ENCODE results near the gene ZNF438.

ZNF438 gene

DNA sequence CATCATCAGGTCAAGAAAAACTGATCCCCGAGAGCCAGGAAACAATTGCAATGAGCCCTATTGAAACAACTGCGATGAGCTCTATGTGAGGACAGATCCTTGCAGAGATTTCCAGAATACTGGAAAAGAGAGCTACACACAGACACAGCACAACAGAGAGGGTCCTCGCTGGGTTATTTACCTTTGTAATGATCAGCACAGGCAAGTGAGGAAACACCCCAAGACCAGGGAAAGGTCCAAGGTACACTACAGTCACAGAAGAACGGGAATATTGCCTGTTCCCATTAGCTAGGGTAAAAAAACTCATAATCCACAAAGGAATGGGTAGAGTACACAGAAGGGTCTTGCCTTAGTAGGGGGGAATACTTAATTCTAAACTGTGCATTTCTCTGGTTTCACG lies 152.7 kb downstream of the ZNF438 start:
- no peak overlapping the region for H3K4me2 ChIP-seq
- H2AFZ ChIP-seq (ENCODE audit: low read depth), result no peak overlapping the region
- H3K27ac ChIP-seq, result no peak overlapping the region
- H3K36me3 ChIP-seq (ENCODE audit: insufficient read depth), result no peaks in the 10 kb centered on the region
- H3K79me2 ChIP-seq (ENCODE audit: insufficient read depth, low read depth), result no peaks in the 10 kb centered on the region
- H4K20me1 ChIP-seq (ENCODE audit: insufficient read depth), result no peaks in the 10 kb centered on the region
- no peak overlapping the region for H3K4me3 ChIP-seq (IDR thresholded peaks at IDR 0.05; ENCODE audit: insufficient read depth, low read depth, low read length)
- TF ChIP-seq, protein P1, sequence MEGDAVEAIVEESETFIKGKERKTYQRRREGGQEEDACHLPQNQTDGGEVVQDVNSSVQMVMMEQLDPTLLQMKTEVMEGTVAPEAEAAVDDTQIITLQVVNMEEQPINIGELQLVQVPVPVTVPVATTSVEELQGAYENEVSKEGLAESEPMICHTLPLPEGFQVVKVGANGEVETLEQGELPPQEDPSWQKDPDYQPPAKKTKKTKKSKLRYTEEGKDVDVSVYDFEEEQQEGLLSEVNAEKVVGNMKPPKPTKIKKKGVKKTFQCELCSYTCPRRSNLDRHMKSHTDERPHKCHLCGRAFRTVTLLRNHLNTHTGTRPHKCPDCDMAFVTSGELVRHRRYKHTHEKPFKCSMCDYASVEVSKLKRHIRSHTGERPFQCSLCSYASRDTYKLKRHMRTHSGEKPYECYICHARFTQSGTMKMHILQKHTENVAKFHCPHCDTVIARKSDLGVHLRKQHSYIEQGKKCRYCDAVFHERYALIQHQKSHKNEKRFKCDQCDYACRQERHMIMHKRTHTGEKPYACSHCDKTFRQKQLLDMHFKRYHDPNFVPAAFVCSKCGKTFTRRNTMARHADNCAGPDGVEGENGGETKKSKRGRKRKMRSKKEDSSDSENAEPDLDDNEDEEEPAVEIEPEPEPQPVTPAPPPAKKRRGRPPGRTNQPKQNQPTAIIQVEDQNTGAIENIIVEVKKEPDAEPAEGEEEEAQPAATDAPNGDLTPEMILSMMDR (conservative IDR thresholded peaks at IDR 0.05; ENCODE audit: low read depth, low read length), result no peak
- no peaks in the 10 kb centered on the region for H3K27me3 ChIP-seq (ENCODE audit: insufficient read depth, low read depth)
- no peak overlapping the region for H3K9ac ChIP-seq
- no peaks in the 10 kb centered on the region for H3K4me1 ChIP-seq (ENCODE audit: low read depth, poor library complexity, severe bottlenecking)

DNA sequence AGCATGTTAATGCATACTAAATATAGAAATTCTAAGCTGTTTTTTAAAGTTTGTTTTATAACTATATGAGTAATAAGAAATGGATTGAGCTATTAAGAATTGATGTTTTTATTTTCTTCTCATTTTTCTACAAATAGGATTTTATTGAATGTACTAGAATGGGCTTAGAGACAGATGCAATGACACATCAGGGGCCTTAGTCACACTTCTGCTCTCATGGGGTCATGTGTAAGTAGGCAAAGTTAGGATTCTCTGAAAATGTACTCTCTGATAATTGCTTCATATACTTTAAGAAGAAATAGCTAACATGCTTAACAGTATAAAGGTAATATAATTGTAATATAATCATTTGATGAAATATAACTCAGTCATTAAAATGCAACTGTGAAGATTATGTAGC lies 154.6 kb downstream of the ZNF438 start:
- no peaks in the 10 kb centered on the region for H3K4me1 ChIP-seq (ENCODE audit: low read depth, poor library complexity, severe bottlenecking)
- no peak overlapping the region for H2AFZ ChIP-seq (ENCODE audit: low read depth)
- H3K79me2 ChIP-seq (ENCODE audit: insufficient read depth, low read depth), result no peaks in the 10 kb centered on the region

DNA sequence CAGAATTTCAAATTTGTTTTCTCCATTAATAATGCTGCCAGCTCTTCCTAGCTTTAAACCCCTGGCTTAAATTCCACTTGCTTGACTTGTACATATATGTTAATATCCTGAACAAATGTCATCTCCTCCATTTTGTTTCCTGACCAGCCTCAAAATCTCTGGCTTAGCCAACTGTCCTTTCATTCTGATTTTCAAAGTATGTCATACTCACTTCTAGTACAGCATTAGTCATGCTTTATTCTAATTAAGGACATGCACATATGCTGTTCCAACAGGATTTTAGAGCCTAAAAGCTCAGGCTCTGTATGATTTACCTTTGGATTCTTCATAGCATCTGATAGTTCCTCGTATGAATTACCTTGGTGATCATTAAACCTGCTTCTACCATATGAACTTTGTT lies 158.3 kb downstream of the ZNF438 start:
- Histone ChIP-seq H3K4me1 (ENCODE audit: low read depth, poor library complexity, severe bottlenecking) (peaks cover 27% of the 10 kb centered on the region), H3K36me3 (ENCODE audit: insufficient read depth) (no peaks in the 10 kb centered on the region), H3K9ac (no peak overlapping the region), H3K4me2 (no peak overlapping the region), H3K79me2 (ENCODE audit: insufficient read depth, low read depth) (no peaks in the 10 kb centered on the region), H3K4me3 (IDR thresholded peaks at IDR 0.05; ENCODE audit: insufficient read depth, low read depth, low read length) (no peak overlapping the region), H3K27me3 (ENCODE audit: insufficient read depth, low read depth) (no peaks in the 10 kb centered on the region), H3K27ac (no peak overlapping the region), H4K20me1 (ENCODE audit: insufficient read depth) (no peaks in the 10 kb centered on the region), H2AFZ (ENCODE audit: low read depth) (no peak overlapping the region)
- TF ChIP-seq, protein P1 (conservative IDR thresholded peaks at IDR 0.05; ENCODE audit: low read depth, low read length), result no peak

More for the DNA sequence above, 154.6 kb downstream of the ZNF438 start:
- Histone ChIP-seq H3K27me3 (ENCODE audit: insufficient read depth, low read depth) (no peaks in the 10 kb centered on the region), H3K9ac (no peak overlapping the region), H3K27ac (no peak overlapping the region), H3K36me3 (ENCODE audit: insufficient read depth) (no peaks in the 10 kb centered on the region), H4K20me1 (ENCODE audit: insufficient read depth) (no peaks in the 10 kb centered on the region), H3K4me3 (IDR thresholded peaks at IDR 0.05; ENCODE audit: insufficient read depth, low read depth, low read length) (no peak overlapping the region), H3K4me2 (no peak overlapping the region)
- TF ChIP-seq, protein P1 (conservative IDR thresholded peaks at IDR 0.05; ENCODE audit: low read depth, low read length), result no peak

DNA sequence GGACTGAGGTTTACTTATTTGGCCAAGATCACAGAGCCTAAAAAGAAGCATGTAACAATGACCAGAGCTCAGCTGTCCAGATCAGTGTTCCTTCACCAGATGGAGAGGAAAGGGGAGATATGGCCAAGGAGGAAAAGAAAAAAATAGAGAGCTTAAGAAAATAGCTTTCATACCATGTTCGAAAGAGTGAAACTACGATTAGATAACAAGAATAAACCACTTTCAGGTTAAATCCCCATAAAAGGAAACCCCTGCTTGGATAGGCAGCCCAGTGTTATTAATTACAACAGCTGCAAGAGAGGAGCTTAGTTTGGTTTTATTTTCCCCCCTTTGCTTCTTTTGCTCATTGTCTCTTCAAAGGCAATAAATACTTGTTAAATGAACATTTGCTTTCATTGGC lies 160.8 kb downstream of the ZNF438 start:
- TF ChIP-seq, protein P1 (conservative IDR thresholded peaks at IDR 0.05; ENCODE audit: low read depth, low read length), result no peak
- Histone ChIP-seq H3K27ac (no peak overlapping the region), H2AFZ (ENCODE audit: low read depth) (no peak overlapping the region)

More for the DNA sequence above, 160.8 kb downstream of the ZNF438 start:
- Histone ChIP-seq H3K4me1 (ENCODE audit: low read depth, poor library complexity, severe bottlenecking) (peaks cover 27% of the 10 kb centered on the region), H4K20me1 (ENCODE audit: insufficient read depth) (no peaks in the 10 kb centered on the region), H3K4me3 (IDR thresholded peaks at IDR 0.05; ENCODE audit: insufficient read depth, low read depth, low read length) (no peak overlapping the region), H3K4me2 (peak overlapping the region; percentile 52), H3K9ac (no peak overlapping the region), H3K79me2 (ENCODE audit: insufficient read depth, low read depth) (no peaks in the 10 kb centered on the region), H3K36me3 (ENCODE audit: insufficient read depth) (no peaks in the 10 kb centered on the region), H3K27me3 (ENCODE audit: insufficient read depth, low read depth) (no peaks in the 10 kb centered on the region)
